ENCODE data around the gene NCAPG2.

Gene NCAPG2

GRCh38 chr7:158704524-158705233 is at the start of gene NCAPG2:
Gene NCAPG2, minus strand, starts transcription at chr7:158704804. Its CDS starts 2,905 bp downstream, at chr7:158701899.
- peak; percentile 97 for DNase-seq

DNA sequence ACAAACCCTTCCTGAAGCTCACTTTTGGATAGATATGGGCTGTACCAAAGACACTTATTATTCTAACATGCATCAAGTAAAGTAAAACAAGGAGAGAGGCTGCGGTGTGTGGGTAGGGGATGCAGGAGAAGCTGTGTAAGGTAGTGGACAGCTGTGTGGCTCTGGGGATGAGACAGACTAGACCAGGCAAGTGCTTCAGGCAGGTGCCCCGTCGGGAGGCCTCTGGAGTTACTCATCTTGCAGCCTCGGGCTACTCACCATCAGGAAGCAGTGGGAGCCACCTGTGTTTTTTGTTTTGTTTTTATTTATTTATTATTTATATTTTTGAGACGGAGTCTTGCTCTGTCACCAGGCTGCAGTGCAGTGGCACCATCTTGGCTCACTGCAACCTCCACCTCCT is 49.3 kb upstream of the NCAPG2 start:
- no peak for DNase-seq

- DNase-seq: no peak
Observed at GRCh38 chr7:158751751-158752150, 47.1 kb upstream of the NCAPG2 start.

- DNase-seq: no peak
Observed at GRCh38 chr7:158751199-158751598, 46.6 kb upstream of the NCAPG2 start.

DNA sequence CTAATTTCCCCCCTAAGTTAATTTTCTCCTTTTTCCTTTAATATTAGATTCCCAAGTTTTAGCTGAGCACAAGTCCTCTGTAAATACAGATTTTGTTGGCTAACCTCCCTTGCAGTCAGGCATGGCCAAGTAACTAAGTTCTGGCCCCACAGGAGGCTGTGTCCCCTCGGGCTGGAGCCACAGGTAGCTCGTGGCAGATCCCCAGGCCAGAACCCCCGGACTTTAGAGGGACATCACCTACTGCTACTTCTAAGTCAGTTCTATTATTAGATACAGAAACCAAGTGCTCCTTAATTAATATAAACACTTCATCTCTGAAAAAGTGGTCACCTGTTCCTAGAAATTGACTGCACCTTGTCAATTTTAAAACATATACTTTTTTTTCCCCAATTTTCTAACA is 46.1 kb upstream of the NCAPG2 start:
- DNase-seq: no peak

GRCh38 chr7:158749396-158749795 is 44.8 kb upstream of the NCAPG2 start:
- DNase-seq: no peak

GRCh38 chr7:158748335-158748734 is 43.7 kb upstream of the NCAPG2 start:
- DNase-seq: no peak

DNA sequence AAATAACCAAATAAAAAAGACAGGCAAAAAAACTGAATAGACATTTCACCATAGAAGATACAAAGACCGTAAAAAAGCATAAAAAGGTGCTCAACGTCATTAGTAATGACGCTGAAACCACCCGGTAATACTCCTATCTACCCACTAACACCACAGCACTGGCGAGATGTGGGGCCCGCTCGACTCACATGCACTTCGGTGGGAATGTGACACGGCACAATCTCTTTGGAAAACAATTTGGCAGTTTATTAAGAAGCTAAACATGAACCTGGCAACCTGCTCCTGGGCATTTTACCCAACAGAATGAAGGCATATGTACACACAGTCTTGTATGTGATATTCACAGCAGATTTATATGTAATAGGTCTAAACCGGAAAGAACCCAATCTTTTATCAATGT is 42.8 kb upstream of the NCAPG2 start:
- no peak for DNase-seq

DNA sequence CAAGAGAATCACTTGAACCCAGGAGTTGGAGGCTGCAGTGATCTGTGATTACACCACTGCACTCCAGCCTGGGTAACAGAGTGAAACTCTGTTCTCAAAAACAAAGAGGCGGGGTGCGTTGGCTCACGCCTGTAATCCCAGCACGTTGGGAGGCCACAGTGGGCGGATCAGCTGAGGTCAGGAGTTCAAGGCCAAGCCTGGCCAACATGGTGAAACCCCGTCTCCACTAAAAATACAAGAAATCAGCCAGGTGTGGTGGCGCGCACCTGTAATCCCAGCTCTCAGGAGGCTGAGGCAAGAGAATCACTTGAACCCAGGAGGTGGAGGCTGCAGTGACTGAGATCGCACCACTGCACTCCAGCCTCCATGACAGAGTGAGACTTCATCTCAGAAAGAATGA is 42.4 kb upstream of the NCAPG2 start:
- DNase-seq: no peak

DNA sequence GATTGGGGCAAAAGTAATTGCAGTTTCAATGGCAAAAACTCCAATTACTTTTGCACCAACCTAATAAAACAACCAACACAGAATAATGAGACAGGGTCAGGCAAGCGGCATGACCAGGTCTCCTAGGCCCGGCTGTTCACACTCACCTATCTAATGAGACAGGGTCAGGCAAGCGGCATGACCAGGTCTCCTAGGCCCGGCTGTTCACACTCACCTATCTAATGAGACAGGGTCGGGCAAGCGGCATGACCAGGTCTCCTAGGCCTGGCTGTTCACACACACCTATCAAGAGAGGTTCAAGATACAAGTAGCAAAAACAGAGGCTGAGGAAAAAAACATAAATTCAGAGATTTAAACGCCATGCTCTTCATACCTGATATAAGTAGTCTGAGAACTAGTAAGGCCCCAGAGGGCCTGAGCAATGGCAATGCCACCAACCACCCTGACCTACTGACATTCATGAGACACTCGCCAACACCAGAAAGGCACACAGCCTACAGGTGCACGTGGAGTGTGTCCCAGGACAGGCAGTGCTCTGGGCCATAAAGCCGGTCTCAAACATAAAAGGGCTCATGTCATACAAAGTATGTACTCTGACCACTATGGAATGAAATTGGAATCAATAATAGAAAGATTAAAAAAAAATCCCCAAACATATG is 40.6 kb upstream of the NCAPG2 start:
- no peak for DNase-seq

DNA sequence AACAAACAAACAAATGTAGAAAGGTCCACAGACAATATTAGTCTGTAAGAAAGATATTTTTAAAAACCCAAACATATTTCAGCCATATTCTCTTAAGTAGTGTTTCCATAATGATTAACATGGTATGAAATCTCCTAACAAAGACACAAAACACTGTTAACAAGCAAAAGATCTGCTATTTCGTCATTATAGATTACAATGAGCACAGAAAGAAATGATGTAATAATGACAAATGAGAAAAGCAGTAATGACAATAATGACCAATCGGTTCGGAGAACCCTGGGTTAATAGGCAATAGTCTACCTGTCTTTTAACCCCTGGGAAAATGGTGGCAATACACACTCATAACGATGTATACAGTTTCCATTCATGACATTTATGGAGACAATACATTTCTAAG is 39.5 kb upstream of the NCAPG2 start:
- no peak for DNase-seq

DNA sequence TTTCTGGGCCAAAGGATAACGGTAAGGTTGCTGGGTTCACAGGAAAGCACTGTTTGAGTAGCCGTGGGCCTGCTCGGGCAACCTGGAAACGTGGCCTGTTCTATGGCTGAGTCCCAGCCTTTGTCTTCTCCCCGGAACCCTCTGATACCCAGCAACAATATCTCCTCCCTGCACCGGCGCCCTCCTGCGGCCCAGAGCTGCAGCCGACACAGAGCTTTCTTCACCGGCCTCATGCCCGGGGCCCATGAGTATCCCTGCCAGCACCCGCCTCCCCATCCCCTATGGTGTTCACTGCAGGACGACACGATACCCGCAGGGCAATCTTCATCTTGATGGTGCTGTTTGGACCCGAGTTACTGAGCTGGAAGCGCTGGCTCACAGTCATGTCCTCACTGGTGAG is 38.6 kb upstream of the NCAPG2 start:
- no peak for DNase-seq

- no peak for DNase-seq
Observed at GRCh38 chr7:158742065-158742821, 37.6 kb upstream of the NCAPG2 start.

DNA sequence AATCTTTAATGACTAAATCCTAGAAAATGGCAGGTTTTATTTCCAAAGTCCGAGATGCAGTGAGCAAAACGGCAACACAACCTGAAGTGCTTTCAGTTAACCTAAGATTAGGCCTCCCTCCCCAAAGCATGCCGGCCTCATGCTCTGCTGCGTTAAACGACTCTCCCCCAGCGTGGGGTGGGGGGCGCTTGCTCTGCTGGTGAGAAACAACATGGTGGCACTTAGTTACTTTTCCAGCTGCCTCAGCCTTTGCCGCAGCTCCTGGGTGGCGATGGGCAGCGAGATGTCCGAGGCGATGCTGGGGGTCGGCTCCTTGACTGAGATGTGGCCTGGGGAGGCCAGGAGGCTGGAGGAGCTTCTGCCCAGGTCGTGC is 36.7 kb upstream of the NCAPG2 start:
- no peak for DNase-seq

DNA sequence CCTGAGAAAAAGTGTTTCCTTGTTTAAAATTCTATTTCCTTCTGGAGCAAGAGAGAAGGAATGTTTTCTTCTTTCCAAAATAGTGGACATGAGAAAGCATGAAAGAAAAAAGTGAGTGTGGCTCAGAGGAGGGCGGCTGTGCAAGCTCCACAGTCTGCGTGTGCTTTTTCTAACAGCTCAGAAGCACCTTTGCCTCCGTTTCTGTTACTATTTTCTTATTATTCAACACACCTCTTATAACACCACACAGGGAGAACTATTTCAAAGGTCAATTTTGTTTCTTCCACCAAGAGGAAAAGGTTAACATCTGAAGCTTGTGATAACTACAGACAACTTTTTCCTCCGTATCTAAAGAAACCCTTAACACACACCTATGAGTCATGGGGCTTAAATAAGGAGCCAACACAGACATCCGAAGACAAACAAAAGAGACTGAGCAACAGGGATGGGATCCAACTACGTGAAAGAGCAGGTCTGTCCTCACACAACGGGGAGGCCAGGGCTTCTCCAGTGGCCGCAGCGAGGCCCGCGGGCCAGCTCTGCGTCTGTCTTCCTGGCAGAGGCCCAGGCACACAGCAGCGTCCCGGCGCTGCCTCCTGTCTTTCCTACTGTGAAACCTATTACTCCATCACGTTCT is 36.2 kb upstream of the NCAPG2 start:
- DNase-seq: no peak

DNA sequence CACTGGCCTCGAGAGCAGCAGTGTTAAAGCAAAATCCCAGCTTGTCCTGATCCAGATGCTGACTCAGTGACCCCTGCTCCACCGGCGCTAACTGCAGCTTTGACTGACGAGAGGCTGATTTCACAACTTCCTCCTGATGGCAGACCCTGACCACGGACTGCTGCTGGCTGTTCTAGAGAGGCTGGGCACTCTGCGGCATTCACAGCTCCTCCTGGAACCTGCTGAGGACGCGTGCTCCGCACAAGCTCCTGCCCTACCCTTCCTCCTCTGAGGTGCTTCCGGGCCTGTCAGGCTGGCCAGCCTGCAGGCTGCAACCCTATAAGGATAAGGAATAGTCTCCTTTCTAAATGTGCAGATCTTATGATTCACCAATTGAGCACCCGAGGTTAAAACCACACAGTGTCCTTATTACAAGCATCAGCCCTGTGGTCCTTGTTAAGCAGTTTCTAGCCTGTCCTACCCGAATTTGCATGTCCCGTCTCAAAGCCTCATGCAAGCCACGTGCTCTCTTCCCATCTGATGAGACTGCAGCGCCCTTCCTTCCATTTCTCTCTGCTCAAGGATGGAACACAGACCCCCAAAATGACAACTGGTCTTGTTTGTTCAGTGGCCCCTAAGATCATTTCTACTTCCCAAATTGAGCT is 35.5 kb upstream of the NCAPG2 start:
- DNase-seq: no peak

GRCh38 chr7:158738841-158739240 is 34.2 kb upstream of the NCAPG2 start:
- no peak for DNase-seq

- DNase-seq: no peak
Observed at GRCh38 chr7:158737064-158737695, 32.6 kb upstream of the NCAPG2 start.

GRCh38 chr7:158735935-158736334 is 31.3 kb upstream of the NCAPG2 start:
- no peak for DNase-seq

GRCh38 chr7:158734861-158735260 is 30.3 kb upstream of the NCAPG2 start:
- DNase-seq: no peak

DNA sequence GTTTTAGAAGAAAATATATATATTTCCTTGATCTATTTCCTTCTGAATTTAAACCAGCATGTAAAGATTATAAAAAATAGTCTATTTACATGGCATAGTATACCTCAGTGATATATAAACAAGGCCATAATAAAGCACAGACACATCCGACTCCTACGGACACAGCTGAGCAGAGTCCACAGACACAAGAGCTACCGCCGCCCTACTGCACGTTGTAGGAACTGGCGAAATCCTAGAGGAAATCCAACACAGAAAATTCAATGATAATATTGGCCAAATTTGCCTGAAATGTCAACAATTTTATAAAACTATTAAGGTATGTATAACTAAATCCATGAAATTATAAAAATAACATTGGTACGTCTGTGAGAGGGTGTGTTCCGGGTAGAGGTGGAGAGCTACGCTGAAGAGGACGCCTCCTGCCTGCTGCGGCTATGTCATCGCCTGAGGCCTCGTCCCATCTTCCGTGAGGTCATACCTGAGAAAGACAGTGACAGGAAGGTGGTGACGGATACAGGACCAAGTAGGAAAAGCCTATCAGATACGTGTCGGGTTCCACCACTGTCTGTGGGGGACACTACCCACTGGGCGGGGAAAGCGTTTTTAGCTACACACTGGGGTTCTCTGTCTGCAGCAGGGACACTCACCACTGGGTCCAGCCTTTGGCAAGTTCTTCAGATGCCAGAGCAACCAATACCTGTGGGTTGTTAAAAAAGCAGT is 29.3 kb upstream of the NCAPG2 start:
- no peak for DNase-seq

GRCh38 chr7:158733220-158733519 is 28.6 kb upstream of the NCAPG2 start:
- DNase-seq: no peak
